K562 (cell line): ENCODE data around the gene PACRG. TPM values are rescaled to one million over a fixed set of nuclear protein-coding genes. Genes with fewer than 3 reads are reported as not detected.

Experiments used
- ATAC-seq: fragments of 200-7000 bp; cut with Tn5 transposase; 3 replicates; pipeline ENCODE4 v1.9.1; 2020; ENCODE audit warnings: moderate library complexity
- BruUV-seq: library from RNA; stranded (reverse); fragments of 400-500 nt; replicated peaks from 2 replicates; lab custom pipeline; 2021; lab: Mats Ljungman, UMichigan
- CTCF ChIA-PET: fragments of 300-600 bp; formaldehyde crosslinking; extraction: SDS; loops from one replicate; lab custom pipeline; 2021; ENCODE audit warnings: low intra/inter-chr PET ratio; lab: Yijun Ruan, JAX
- POLR2A ChIA-PET: fragments of 300-600, 350-650 bp; sonication (Branson Sonifier 250); formaldehyde crosslinking; extraction: SDS; loops from one replicate; lab custom pipeline; 2021; ENCODE audit warnings: antibody characterized with exemption, inconsistent platforms; lab: Yijun Ruan, JAX
- DNase-seq, 4 experiments: peaks; one replicate each; pipeline versions ENCODE4 v3.0.0 to v3.0.0-alpha.2; 2011 to 2018; ENCODE audit warnings: low spot score in 3 of 4, mixed read lengths in 3 of 4; ENCODE audit errors: extremely low read depth in 1 of 4
- FAIRE-seq: peaks from 2 replicates; lab custom pipeline; 2011; peaks lifted over from hg19 to GRCh38; lab: Jason Lieb, UNC
- H2AFZ ChIP-seq: 2 replicates; pipeline ENCODE4 v1.6.0; 2011; ENCODE audit warnings: low read depth, low read length, control low read depth, inconsistent platforms
- H3K27ac ChIP-seq: fragments of 200-600 bp; 3 replicates; pipeline ENCODE4 v1.8.0; 2011; ENCODE audit warnings: low read depth, mild to moderate bottlenecking, control low read depth, inconsistent platforms, low read length, moderate library complexity, mixed read lengths; ENCODE audit errors: extremely low read depth
- H3K27me3 ChIP-seq, 2 experiments: fragments of 300-600 bp in 1 of 2; 2 replicates in 1 of 2; 3 replicates in 1 of 2; pipeline versions ENCODE4 v1.6.0 to v1.8.0; 2011; ENCODE audit warnings: inconsistent platforms in 2 of 2, low read length in 2 of 2, mild to moderate bottlenecking in 1 of 2, mixed read lengths in 1 of 2, moderate library complexity in 1 of 2; ENCODE audit not compliant: control insufficient read depth in 2 of 2, insufficient read depth in 2 of 2
- H3K36me3 ChIP-seq: fragments of 300-600 bp; 3 replicates; pipeline ENCODE4 v1.8.0; 2011; ENCODE audit warnings: mild to moderate bottlenecking, low read length, inconsistent platforms; ENCODE audit not compliant: control insufficient read depth, insufficient read depth
- H3K4me1 ChIP-seq, 2 experiments: fragments of 200-600 bp in 1 of 2; replicated peaks in 1 of 2; 2 replicates in 1 of 2; 3 replicates in 1 of 2; pipeline versions ENCODE4 v1.5.1 to v1.8.0; 2011; ENCODE audit warnings: inconsistent platforms in 2 of 2, low read length in 2 of 2, mild to moderate bottlenecking in 1 of 2, mixed read lengths in 1 of 2, moderate library complexity in 1 of 2; ENCODE audit not compliant: control insufficient read depth in 2 of 2, insufficient read depth in 2 of 2
- H3K4me2 ChIP-seq: 2 replicates; pipeline ENCODE4 v1.6.1; 2011; ENCODE audit warnings: low read length, control low read depth, inconsistent platforms, mixed read lengths; ENCODE audit not compliant: insufficient read depth
- H3K4me3 ChIP-seq: fragments of 200-600 bp; sonication (generic), shearing (Covaris generic); 2 replicates; pipeline ENCODE4 v1.5.1; 2016; ENCODE audit warnings: control low read depth, inconsistent platforms
- H3K79me2 ChIP-seq: fragments of 200-600 bp; 3 replicates; pipeline ENCODE4 v1.8.0; 2011; ENCODE audit warnings: low read length, inconsistent platforms; ENCODE audit not compliant: control insufficient read depth, insufficient read depth
- H3K9ac ChIP-seq, 2 experiments: 2 replicates each; pipeline versions ENCODE4 v1.6.0 to v1.6.1; 2011; ENCODE audit warnings: low read depth in 2 of 2, low read length in 2 of 2, control low read depth in 1 of 2, inconsistent platforms in 1 of 2, mild to moderate bottlenecking in 1 of 2, mixed read lengths in 1 of 2; ENCODE audit not compliant: insufficient read depth in 1 of 2
- H3K9me1 ChIP-seq: one replicate; pipeline ENCODE4 v1.6.0; 2011; ENCODE audit warnings: inconsistent platforms, mild to moderate bottlenecking, low read length, moderate library complexity; ENCODE audit not compliant: control insufficient read depth, insufficient read depth
- H3K9me3 ChIP-seq: replicated peaks from 2 replicates; pipeline ENCODE4 v1.5.1; 2011; ENCODE audit warnings: low read depth, low read length, inconsistent platforms; ENCODE audit not compliant: control insufficient read depth, insufficient read depth
- H4K20me1 ChIP-seq: replicated peaks from 2 replicates; pipeline ENCODE4 v1.6.1; 2011; ENCODE audit warnings: low read length, inconsistent platforms, mixed read lengths; ENCODE audit not compliant: control insufficient read depth, insufficient read depth
- BRD4 ChIP-seq: fragments of 200-600 bp; sonication (generic); IDR thresholded peaks from 2 replicates; pipeline ENCODE4 v1.6.1; 2017; ENCODE audit warnings: inconsistent platforms
- CBX8 ChIP-seq: fragments of 200-600 bp; sonication (generic); IDR thresholded peaks from 2 replicates; pipeline ENCODE4 v1.6.1; 2012; ENCODE audit warnings: borderline replicate concordance, mixed run types, low read depth, mild to moderate bottlenecking, moderate library complexity, mixed read lengths, low read length, control low read depth, inconsistent platforms; ENCODE audit not compliant: poor library complexity, severe bottlenecking; ENCODE audit errors: extremely low read depth
- KDM2B ChIP-seq: fragments of 250-450 bp; sonication (Bioruptor Pico); IDR thresholded peaks from 2 replicates; pipeline ENCODE4 v1.8.0; 2021; ENCODE audit warnings: mild to moderate bottlenecking, moderate library complexity
- MCM5 ChIP-seq: fragments of 450-650 bp; IDR thresholded peaks from 2 replicates; pipeline ENCODE4 v1.6.1; 2016; ENCODE audit warnings: low read depth
- NBN ChIP-seq: fragments of 450-650 bp; IDR thresholded peaks from 2 replicates; pipeline ENCODE4 v1.6.1; 2016; ENCODE audit warnings: low read depth, mild to moderate bottlenecking
- STAG1 ChIP-seq: sonication (generic); formaldehyde crosslinking; IDR thresholded peaks from 2 replicates; pipeline ENCODE4 v1.5.0; 2020; ENCODE audit warnings: missing genetic modification reagents, borderline replicate concordance
- TCFL5 ChIP-seq: fragments of 250-450 bp; sonication (Bioruptor Pico); conservative IDR thresholded peaks from 2 replicates; pipeline ENCODE4 v1.6.1; 2021; ENCODE audit warnings: mild to moderate bottlenecking, moderate library complexity, matching md5 sums
- ZBTB40 ChIP-seq, 2 experiments: fragments of 450-650 bp in 1 of 2; sonication (generic) in 1 of 2; formaldehyde crosslinking in 1 of 2; IDR thresholded peaks; 2 replicates each; pipeline versions ENCODE4 v1.7.1 to v1.9.0; 2016 to 2022; ENCODE audit warnings: inconsistent platforms in 1 of 2, mild to moderate bottlenecking in 1 of 2, missing genetic modification reagents in 1 of 2
- ZNF764 ChIP-seq: fragments of 250-450 bp; sonication (Bioruptor Pico); IDR thresholded peaks from 2 replicates; pipeline ENCODE4 v1.4.0; 2020; ENCODE audit warnings: low read depth, mild to moderate bottlenecking, moderate library complexity
- WGBS: fragments of 100-300 bp; shearing (Covaris generic); methylation state at CpG from one replicate; pipeline ENCODE4 v1.1.6; 2016; ENCODE audit warnings: low coverage, mixed read lengths; ENCODE audit not compliant: insufficient coverage; ENCODE audit errors: missing lambda C conversion rate; 5-methylcytosine and 5-hydroxymethylcytosine counted together
- in situ Hi-C: fragments of 300-500 bp; cut with MboI; formaldehyde crosslinking; loops from 4 replicates; pipeline ENCODE4 v1.15.0; 2018; ENCODE audit warnings: inconsistent platforms, mixed read lengths
- intact Hi-C: fragments of 100-400 bp; cut with micrococcal nuclease; formaldehyde crosslinking; loops from 2 replicates; pipeline ENCODE4 v1.14.2; 2022
- polyA plus RNA-seq, 8 experiments: library from polyadenylated mRNA; depleted of rRNA in 4 of 8; stranded (reverse) in 5 of 8; unstranded in 3 of 8; fragments of >200 nt; fragmentation: Nextera tagmentation in 2 of 8; fragmentation: Illumina TruSeq in 1 of 8; extraction: Ambion mirVana in 2 of 8; extraction: Trizol in 1 of 8; gene quantifications; 2 replicates each; pipeline versions ENCODE4 v1.2.1 to v1.2.3, GENCODE V29; 2011 to 2014; ENCODE audit warnings: inconsistent platforms in 1 of 8, missing spikeins in 1 of 8
- total RNA-seq, 7 experiments: library from RNA; depleted of rRNA in 6 of 7; stranded (reverse); fragments of >200 nt in 6 of 7; fragmentation: Illumina TruSeq in 2 of 7; extraction: Trizol in 2 of 7; gene quantifications; 2 replicates each; pipeline versions ENCODE4 v1.2.1 to v1.2.3, GENCODE V29; 2011 to 2021; ENCODE audit warnings: low replicate concordance in 1 of 7

The PACRG gene
- total and polyA plus RNA-seq, 9 of the 15 experiments (the other 6 are each of a cell fraction or from before 2014, with no cell fraction given) = 0.04 TPM; not detected in 8

- 1% methylated on average over 8 of the region's 8 CpGs for WGBS
- FAIRE-seq = no peak
- BruUV-seq = no TSS peak
Measured at GRCh38 chr6:162941128-162941527, 213.4 kb downstream of the PACRG start.

GRCh38 chr6:162942866-162943265 lies 215.1 kb downstream of the PACRG start:
- ChIA-PET CTCF (no interaction called here), POLR2A (no interaction called here)
- no peak overlapping the region for H2AFZ ChIP-seq
- no peak for ATAC-seq
- H3K4me2 ChIP-seq = no peak overlapping the region
- no peaks in the 10 kb centered on the region for H3K27me3 ChIP-seq
- H3K79me2 ChIP-seq = no peaks in the 10 kb centered on the region
- peaks cover 4% of the 10 kb centered on the region; the same call in 1 of the 2 replicates for H3K9me3 ChIP-seq
- in situ Hi-C loops = no loop called here
- no TSS peak for BruUV-seq
- FAIRE-seq = no peak
- H3K36me3 ChIP-seq = no peaks in the 10 kb centered on the region
- H3K4me3 ChIP-seq = no peak overlapping the region
- DNase-seq = no peak
- H3K4me1 ChIP-seq = no peaks in the 10 kb centered on the region
- intact Hi-C loops = loop anchor here (10.0 kb wide), 1 partner anchor 408 kb away; no protein-coding TSS in a partner anchor
- no peaks in the 10 kb centered on the region for H3K9me1 ChIP-seq
- H3K27ac ChIP-seq = no peak overlapping the region
- 16% methylated on average over 2 of the region's 2 CpGs for WGBS
- H4K20me1 ChIP-seq = no peaks in the 10 kb centered on the region
- no peak overlapping the region for H3K9ac ChIP-seq
- no peak for TF ChIP-seq NBN
- TF ChIP-seq ZNF764 (CRISPR knock-in tag) = no peak
- TF ChIP-seq KDM2B (CRISPR knock-in tag) = no peak
- no peak for TF ChIP-seq ZBTB40 (IDR thresholded peaks at IDR 0.05)
- no peak for TF ChIP-seq ZBTB40 (CRISPR knock-in tag; IDR thresholded peaks at IDR 0.05)
- no peak for TF ChIP-seq MCM5
- no peak for TF ChIP-seq BRD4

More at GRCh38 chr6:162941128-162941527, 213.4 kb downstream of the PACRG start:
- ATAC-seq (no peak), DNase-seq (no peak)
- no peaks in the 10 kb centered on the region for H4K20me1 ChIP-seq
- no peak overlapping the region for H3K27ac ChIP-seq
- intact Hi-C loops (loop anchor here (10.0 kb wide), 1 partner anchor 406 kb away; no protein-coding TSS in a partner anchor), in situ Hi-C loops (no loop called here)
- TF ChIP-seq CBX8 (no peak), STAG1 (CRISPR knock-in tag) (no peak), TCFL5 (no peak)
- no peaks in the 10 kb centered on the region for H3K27me3 ChIP-seq
- H3K4me2 ChIP-seq = no peak overlapping the region
- no peaks in the 10 kb centered on the region for H3K36me3 ChIP-seq
- H3K4me3 ChIP-seq = no peak overlapping the region
- H3K4me1 ChIP-seq = no peaks in the 10 kb centered on the region
- H3K9ac ChIP-seq = no peak overlapping the region
- no peaks in the 10 kb centered on the region for H3K9me1 ChIP-seq
- CTCF ChIA-PET = no interaction called here
- POLR2A ChIA-PET = no interaction called here
- H3K79me2 ChIP-seq = no peaks in the 10 kb centered on the region
- H2AFZ ChIP-seq = no peak overlapping the region
- peaks cover 4% of the 10 kb centered on the region; the same call in 1 of the 2 replicates for H3K9me3 ChIP-seq
